HG03064 (cell line): ENCODE data around the gene ZMYM2.
"Not testable (repeated sequence)": the region's sequence is repeated elsewhere in the genome, so short reads cannot be mapped to it uniquely, and the experiment has no call there.

Source experiments
- ATAC-seq: cut with Tn5 transposase; IDR thresholded peaks from one replicate; pipeline ENCODE4 v1.9.1; 2021; ENCODE audit warnings: low read depth; ENCODE audit not compliant: unreplicated experiment

ZMYM2 gene

GRCh38 chr13:19958155-19959111 lies at the start of gene ZMYM2:
Gene ZMYM2, plus strand, starts transcription at chr13:19958727. Its CDS starts 34,346 bp downstream, at chr13:19993073.
- ATAC-seq: peak; percentile 75

GRCh38 chr13:19910336-19911072 lies 48.0 kb upstream of the ZMYM2 start:
- ATAC-seq: no peak

- no peak for ATAC-seq
Observed at GRCh38 chr13:19927117-19927748, 31.3 kb upstream of the ZMYM2 start.

GRCh38 chr13:19940106-19940505 lies 18.4 kb upstream of the ZMYM2 start:
- ATAC-seq: no peak

GRCh38 chr13:19950374-19950773 lies 8.2 kb upstream of the ZMYM2 start:
- no peak for ATAC-seq

GRCh38 chr13:19952850-19953249 lies 5.7 kb upstream of the ZMYM2 start:
- ATAC-seq: no peak

- ATAC-seq: no peak
Observed at GRCh38 chr13:19955873-19956559, 2.5 kb upstream of the ZMYM2 start.

GRCh38 chr13:19957320-19958154 lies 990 bp upstream of the ZMYM2 start:
- peak; percentile 17 for ATAC-seq

GRCh38 chr13:19959141-19959830 lies 759 bp downstream of the ZMYM2 start:
- ATAC-seq: no peak

GRCh38 chr13:19959831-19960652 lies 1.5 kb downstream of the ZMYM2 start:
- peak; percentile 41 for ATAC-seq

GRCh38 chr13:19960653-19960976 lies 2.1 kb downstream of the ZMYM2 start:
- ATAC-seq: no peak

GRCh38 chr13:19961489-19961888 lies 3.0 kb downstream of the ZMYM2 start:
- ATAC-seq: no peak

- no peak for ATAC-seq
Observed at GRCh38 chr13:19961924-19962323, 3.4 kb downstream of the ZMYM2 start.

GRCh38 chr13:19962894-19963293 lies 4.4 kb downstream of the ZMYM2 start:
- no peak for ATAC-seq

GRCh38 chr13:19967621-19968020 lies 9.1 kb downstream of the ZMYM2 start:
- no peak for ATAC-seq

GRCh38 chr13:19974498-19975009 lies 16.0 kb downstream of the ZMYM2 start:
- ATAC-seq: not testable (repeated sequence)

GRCh38 chr13:19978831-19979437 lies 20.4 kb downstream of the ZMYM2 start:
- no peak for ATAC-seq
